Glomerular visceral epithelial cell (primary cell): ENCODE results near the gene GDPD5.
A peak's percentile ranks its signal among the peaks of the same experiment; 100 is the strongest.

Experiments used
- DNase-seq: peaks from one replicate; pipeline ENCODE4 v3.0.0-alpha.2; 2016; ENCODE audit errors: extremely low spot score

The GDPD5 gene

DNA sequence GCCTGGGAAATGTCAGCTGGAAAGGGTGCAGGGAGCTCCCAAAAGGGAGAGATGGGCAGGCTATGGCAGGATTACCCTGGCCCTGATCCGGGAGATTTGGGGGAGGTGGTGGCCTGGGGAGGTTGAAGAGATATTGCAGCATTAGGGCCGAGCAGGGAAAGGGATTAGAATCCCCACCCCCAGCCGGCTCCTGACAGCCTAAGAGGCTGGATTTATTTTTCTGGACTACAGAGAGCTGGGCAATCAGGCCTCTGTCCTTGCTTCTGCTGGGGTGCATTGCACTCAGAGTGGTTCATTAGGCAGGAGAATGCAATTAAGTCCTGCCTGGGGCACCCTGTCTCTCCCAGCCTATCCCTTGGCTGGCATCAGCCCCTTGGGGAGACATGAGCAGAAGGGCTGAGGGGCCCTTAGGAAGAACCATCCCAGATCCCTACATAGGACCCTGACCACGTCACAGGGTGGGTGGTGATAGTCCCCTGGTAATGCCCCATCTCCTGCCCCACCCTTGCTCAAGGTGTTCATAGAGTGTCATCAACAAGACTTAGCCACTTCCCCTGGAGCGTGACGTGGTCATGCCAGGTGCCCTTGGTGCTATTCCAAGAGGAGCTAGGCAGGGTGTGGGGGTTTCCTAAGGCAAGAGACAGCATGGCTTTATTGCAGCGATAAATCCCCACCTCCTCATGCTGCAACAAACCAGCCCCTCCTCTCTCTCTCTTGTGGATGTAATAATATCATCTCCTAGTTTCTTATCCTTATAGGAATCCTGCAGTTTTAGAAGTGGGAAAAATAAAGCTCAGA is 54.4 kb downstream of the GDPD5 start:
- no peak for DNase-seq

DNA sequence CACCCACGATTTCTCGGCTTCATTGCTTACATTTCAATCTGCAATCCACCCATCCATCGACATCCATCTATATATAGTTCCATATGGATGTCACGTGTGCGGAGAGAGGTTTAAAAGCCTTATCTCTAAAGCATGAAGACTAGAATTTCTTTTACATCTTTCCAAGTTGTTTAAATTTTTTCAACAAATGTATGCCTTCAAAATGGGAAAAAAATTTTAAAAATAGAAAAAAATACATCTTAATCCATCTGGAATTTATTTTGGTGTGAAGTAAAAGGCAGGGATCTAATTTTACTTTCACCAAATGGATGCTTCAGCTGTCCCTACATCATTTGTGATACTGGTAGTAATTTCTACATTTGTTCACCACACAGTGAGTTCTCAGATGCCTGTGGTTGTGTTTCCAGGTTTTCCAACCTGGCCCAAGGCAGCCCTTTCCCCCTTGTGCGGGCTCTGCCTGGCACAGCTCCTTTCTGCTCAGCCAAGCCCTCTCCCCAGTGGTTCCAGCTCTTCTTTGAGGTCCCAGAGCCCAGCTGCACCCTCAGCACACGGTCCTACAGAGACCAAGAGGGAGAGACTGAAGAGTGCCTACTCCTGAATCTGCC is 55.2 kb downstream of the GDPD5 start:
- DNase-seq = no peak

DNA sequence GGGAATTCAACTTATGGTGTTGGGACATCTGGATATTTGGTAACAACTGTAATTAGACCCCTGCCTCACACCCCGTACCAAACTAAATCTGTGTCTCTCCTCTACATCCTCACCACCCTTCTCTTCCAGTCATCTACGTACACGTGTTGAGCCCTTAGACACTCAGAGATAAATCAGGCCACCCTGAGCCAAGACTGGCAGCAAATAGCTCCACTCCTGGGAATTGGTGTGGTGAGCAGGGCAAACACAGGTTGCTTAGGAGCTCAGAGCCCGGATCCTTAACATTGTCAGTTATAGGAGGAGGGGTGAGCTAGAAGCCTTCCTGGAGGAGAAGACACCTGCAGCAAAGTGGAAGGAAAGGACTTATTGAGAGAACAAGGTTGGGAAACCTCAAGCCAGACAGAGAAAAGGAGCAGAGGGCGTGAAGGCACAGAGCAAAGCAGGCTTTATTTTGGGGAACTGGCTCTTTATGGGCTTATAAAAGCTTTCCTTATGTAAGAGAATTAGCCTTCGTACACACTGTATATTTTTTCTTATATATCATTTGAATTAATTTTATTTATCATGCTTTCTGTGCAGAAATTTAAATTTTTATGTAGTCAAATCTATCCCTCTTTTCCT is 55.8 kb downstream of the GDPD5 start:
- no peak for DNase-seq

GRCh38 chr11:75468534-75469340 is 57.0 kb downstream of the GDPD5 start:
- DNase-seq = peak; percentile 25

- DNase-seq = no peak
These were observed 57.9 kb downstream of the GDPD5 start for GRCh38 chr11:75467881-75468280.

DNA sequence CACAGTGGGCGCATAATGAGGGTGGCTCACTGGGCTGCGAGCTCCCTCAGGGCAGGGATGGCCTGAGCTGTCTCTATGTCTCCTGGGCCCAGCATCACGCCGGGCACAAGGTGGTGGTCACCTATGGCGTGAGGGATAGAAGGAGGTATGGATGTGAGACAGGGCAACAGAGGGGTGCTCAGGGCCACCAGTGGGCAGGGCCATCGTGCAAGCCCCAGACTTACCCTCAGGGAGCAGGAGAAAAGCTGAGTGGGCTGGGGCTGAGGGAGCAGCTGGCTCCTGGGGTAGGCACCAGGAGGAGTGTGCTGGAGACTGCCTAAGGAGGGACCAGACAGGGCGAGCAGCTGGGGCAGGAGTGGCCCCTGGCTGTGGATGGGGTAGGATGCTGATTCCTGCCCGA is 58.4 kb downstream of the GDPD5 start:
- no peak for DNase-seq

- DNase-seq = peak; percentile 62
These were observed 59.8 kb downstream of the GDPD5 start for GRCh38 chr11:75465701-75466531.

- no peak for DNase-seq
These were observed 62.5 kb downstream of the GDPD5 start for GRCh38 chr11:75463106-75463774.

GRCh38 chr11:75462117-75462653 is 63.6 kb downstream of the GDPD5 start:
- DNase-seq = no peak

- DNase-seq = no peak
These were observed 64.6 kb downstream of the GDPD5 start for GRCh38 chr11:75461151-75461550.

GRCh38 chr11:75456596-75457183 is 69.1 kb downstream of the GDPD5 start:
- DNase-seq = no peak

DNA sequence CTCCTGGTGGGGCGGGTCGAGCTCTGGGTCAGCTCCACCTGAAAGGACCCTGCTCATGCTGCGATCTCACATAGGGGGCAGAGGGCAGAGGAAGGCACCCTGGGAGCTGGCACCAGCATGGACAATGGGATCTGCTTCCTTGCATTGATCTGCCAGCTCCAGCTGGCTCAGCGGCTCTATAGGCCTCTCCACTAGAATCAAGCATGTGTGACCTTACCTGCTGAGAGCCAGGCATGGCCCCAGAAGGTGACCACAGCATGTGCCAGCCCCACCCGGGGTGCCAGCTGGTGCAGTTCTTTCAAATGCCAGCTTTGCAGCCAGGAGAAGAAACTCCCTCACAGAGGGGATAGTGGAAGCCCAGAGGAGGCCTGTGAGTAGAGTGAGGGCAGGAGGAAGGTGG is 70.8 kb downstream of the GDPD5 start:
- no peak for DNase-seq

DNA sequence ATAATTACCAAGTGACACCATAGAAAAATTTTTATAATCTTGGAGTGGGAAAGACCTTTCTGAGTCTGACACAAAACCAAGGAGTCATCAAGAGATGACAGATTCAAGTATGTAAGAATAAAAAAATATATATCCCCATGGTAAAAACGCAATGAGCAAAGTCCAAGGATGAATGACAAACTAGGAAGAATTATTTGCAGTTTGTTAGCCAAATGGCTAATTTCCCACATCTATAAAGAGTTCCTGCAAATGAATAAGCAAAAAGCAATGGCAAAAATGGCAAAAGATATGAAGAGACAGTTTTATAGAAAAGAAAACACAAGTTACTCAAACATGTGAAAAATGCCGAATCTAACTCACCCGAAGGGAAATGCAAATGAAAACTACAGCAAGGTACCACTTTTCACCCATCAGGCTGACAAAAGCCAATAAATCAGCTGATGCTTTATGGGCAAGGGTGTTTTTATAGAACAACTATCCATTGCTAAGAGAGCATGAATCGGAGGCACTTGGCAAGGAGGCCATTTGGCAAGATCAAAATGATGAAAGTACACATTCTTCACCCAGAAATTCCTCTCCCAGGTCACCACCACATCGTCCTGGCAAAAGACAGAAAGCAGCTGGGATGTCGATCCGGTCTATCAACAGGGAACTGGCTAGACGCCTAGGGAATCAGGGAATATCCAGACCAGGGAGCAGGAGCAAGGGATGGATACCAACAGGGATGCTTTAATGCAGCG is 71.7 kb downstream of the GDPD5 start:
- DNase-seq = no peak

- DNase-seq = no peak
These were observed 74.6 kb downstream of the GDPD5 start for GRCh38 chr11:75450826-75451821.

DNA sequence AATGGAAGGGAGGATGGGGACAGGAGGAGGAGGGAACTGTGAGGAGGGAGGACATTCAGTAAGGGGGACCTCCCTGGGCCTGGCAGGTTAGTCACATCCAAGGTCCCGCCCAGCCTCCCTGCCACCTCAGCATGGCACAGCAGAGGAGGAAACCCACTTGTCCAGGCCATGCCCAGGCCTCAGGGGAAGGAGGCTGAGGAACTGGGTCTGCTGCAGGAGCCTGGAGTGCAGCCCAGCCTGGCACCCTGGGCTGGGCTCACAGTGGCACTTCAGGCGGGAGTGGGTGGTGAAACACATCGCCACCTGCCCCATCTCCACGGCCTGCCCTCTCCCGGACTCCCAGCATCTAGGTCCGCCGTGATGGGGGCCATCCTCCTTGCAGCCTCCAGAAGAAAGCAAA is 75.5 kb downstream of the GDPD5 start:
- no peak for DNase-seq

DNA sequence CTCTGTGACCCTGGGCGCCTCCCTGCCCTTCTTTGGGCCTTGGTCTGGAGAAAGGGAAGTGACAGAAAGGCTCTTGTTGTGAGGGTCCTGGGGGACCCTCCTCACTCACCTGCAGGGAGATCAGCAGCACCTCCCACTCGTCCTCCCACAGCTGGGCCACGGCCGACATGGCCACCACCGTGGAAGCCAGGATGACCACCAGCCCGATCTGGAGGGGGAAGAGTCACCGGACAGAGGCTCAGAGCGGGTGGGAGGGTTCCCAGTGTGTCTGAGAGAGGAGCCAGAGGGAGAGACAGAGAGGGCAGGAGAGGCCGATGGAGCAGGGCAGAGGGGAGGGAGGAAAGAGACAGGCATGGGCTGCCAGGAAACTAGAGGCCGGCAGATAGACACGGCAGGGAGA is 76.0 kb downstream of the GDPD5 start:
- DNase-seq = no peak

- DNase-seq = no peak
These were observed 76.5 kb downstream of the GDPD5 start for GRCh38 chr11:75449271-75449670.

DNA sequence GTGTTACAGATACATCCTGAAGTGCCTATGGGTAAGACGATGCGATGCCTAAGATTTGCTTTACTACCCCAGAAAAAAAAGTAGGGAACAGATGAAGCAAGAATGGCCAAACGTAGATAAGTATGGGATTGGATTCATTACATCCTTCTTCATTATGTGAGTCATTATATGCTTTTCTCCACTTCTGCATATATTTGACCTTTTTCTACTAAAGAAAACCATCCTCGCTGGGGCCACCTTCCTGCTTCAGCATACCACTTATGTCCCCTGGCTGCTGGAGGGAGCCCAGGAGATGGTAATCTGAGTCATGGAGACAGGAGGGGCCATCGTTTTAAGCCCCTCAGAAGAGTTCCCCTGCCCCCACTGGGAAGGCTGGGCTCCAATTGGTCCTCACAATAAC is 78.3 kb downstream of the GDPD5 start:
- no peak for DNase-seq
